Measurements from ENCODE around the gene STARD5. TPM values are rescaled to one million over a fixed set of nuclear protein-coding genes. Genes with fewer than 3 reads are reported as not detected.

The STARD5 gene
- polyA plus RNA-seq, 2 of the 4 experiments (the other 2 are of a cell fraction), result 2.1 to 2.8 TPM

- Histone ChIP-seq H3K4me2 (no peak overlapping the region), H3K4me1 (peaks cover 4% of the 10 kb centered on the region; the same call in 2 of the 3 replicates), H3K27ac (no peak overlapping the region), H3K4me3 (no peak overlapping the region), H3K9me3 (no peaks in the 10 kb centered on the region)
- ATAC-seq (no peak), DNase-seq (ENCODE audit: low read depth in 1 of 2, low spot score in 1 of 2) (no peak), FAIRE-seq (no peak)
- ChIA-PET CTCF (interaction anchor here (2.4 to 20.2 kb wide), 4 partner anchors 10 to 162 kb away, joined by 8 to 361 read pairs (median 208); no protein-coding TSS in a partner anchor), POLR2A (no interaction called here)
- 5% methylated on average over 3 of the region's 3 CpGs for WGBS (ENCODE audit: missing lambda C conversion rate)
- TF ChIP-seq ATOH8 (CRISPR knock-in tag; IDR thresholded peaks at IDR 0.05; ENCODE audit: low read depth) (no peak), FOSB (CRISPR knock-in tag; IDR thresholded peaks at IDR 0.05) (no peak), ZC3H11A (IDR thresholded peaks at IDR 0.05) (no peak), EP300 (IDR thresholded peaks at IDR 0.05) (no peak), E2F6 (IDR thresholded peaks at IDR 0.05; ENCODE audit: borderline replicate concordance, low read depth) (no peak), BCL3 (IDR thresholded peaks at IDR 0.05) (no peak), TP53 (CRISPR knock-in tag; IDR thresholded peaks at IDR 0.05) (no peak), SMC3 (IDR thresholded peaks at IDR 0.05) (no peak), CBX2 (IDR thresholded peaks at IDR 0.05; ENCODE audit: borderline replicate concordance, low read depth) (no peak), NFE2L2 (conservative IDR thresholded peaks at IDR 0.05; ENCODE audit: low read length) (no peak), ESRRA (IDR thresholded peaks at IDR 0.05; ENCODE audit: borderline replicate concordance, low read length) (no peak), RAD21 (conservative IDR thresholded peaks at IDR 0.05 in 1 of 2, IDR thresholded peaks at IDR 0.05 in 1 of 2) (no peak), POLR2AphosphoS2 (conservative IDR thresholded peaks at IDR 0.05; ENCODE audit: low read length) (no peak), JUNB (IDR thresholded peaks at IDR 0.05) (no peak), CBX8 (IDR thresholded peaks at IDR 0.05) (no peak), USF2 (IDR thresholded peaks at IDR 0.05) (no peak), MAZ (IDR thresholded peaks at IDR 0.05; ENCODE audit: borderline replicate concordance, low read depth, low read length) (no peak), RFX5 (IDR thresholded peaks at IDR 0.05) (no peak)
Measured at GRCh38 chr15:81270188-81270587, 53.8 kb downstream of the STARD5 start.

- no peak for FAIRE-seq
- ChIA-PET CTCF (interaction anchor here (0.6 to 20.2 kb wide), 11 partner anchors 8 to 161 kb away, joined by 3 to 361 read pairs (median 30); no protein-coding TSS in a partner anchor), POLR2A (no interaction called here)
Measured at GRCh38 chr15:81268881-81269601, 54.9 kb downstream of the STARD5 start.

More at GRCh38 chr15:81268881-81269601, 54.9 kb downstream of the STARD5 start:
- peaks cover 4% of the 10 kb centered on the region; the same call in 2 of the 3 replicates for H3K4me1 ChIP-seq
- ATAC-seq, result no peak
- no peak overlapping the region for H3K4me2 ChIP-seq
- no peak overlapping the region for H3K4me3 ChIP-seq
- DNase-seq (ENCODE audit: low read depth in 1 of 2, low spot score in 1 of 2), result no peak
- no peaks in the 10 kb centered on the region for H3K9me3 ChIP-seq
- 21% methylated on average over 10 of the region's 10 CpGs for WGBS (ENCODE audit: missing lambda C conversion rate)
- H3K27ac ChIP-seq, result no peak overlapping the region
- TF ChIP-seq EHF (CRISPR knock-in tag; IDR thresholded peaks at IDR 0.05) (no peak), RARB (CRISPR knock-in tag; IDR thresholded peaks at IDR 0.05) (no peak), ESRRA (IDR thresholded peaks at IDR 0.05; ENCODE audit: borderline replicate concordance, low read length) (no peak), REST (IDR thresholded peaks at IDR 0.05) (no peak), EHMT2 (IDR thresholded peaks at IDR 0.05; ENCODE audit: low read depth) (no peak), NPAS2 (CRISPR knock-in tag; IDR thresholded peaks at IDR 0.05; ENCODE audit: borderline replicate concordance) (no peak), KDM1A (IDR thresholded peaks at IDR 0.05; ENCODE audit: low read depth) (no peak), HOXB13 (CRISPR knock-in tag; IDR thresholded peaks at IDR 0.05; ENCODE audit: low read depth) (no peak), HMGXB4 (CRISPR knock-in tag; IDR thresholded peaks at IDR 0.05; ENCODE audit: borderline replicate concordance) (no peak), FOXS1 (CRISPR knock-in tag; IDR thresholded peaks at IDR 0.05) (no peak)
